Measurements from ENCODE around the gene ZNF236.
"Not testable (repeated sequence)": the region's sequence is repeated elsewhere in the genome, so short reads cannot be mapped to it uniquely, and the experiment has no call there.

ZNF236 gene

DNA sequence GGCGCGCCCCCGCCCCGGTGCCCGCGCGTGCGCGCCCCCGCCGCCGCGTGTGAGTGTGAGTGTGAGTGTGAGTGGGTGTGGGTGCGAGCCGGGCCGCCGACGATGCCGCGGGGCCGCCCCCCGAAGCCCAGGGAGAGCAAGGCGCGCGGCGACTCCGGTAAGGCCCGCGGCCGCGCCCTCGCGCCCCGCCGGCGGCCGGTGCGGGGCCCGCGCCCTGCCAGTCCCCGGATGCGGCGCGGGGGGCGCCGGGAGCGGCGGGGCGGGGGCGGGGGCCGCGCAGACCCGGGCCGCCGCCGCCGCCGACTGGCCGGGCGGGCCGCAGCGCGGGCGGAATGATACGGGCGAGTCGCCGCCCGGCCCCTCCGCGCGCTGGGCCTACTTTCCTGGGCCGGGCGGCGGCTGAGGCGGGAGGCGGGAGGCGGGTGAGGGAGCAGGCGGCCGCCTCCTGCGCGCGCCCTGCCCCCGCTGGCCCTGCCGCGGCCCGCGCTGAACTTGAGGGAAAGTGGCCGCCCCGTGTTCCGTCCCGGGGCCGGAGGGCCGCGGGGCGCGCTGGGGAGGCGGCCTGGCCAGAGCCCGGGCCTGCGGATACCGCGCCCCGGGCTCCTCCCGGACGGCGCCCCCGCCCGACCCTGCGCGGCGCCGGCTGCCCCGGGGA is at the start of gene ZNF236:
Gene ZNF236, plus strand, starts transcription at position 52 of the 655 bp plus-strand sequence. Its CDS starts 51 bp downstream, at position 103.
- DNase-seq (ENCODE audit: low read depth) = peak; percentile 27

DNA sequence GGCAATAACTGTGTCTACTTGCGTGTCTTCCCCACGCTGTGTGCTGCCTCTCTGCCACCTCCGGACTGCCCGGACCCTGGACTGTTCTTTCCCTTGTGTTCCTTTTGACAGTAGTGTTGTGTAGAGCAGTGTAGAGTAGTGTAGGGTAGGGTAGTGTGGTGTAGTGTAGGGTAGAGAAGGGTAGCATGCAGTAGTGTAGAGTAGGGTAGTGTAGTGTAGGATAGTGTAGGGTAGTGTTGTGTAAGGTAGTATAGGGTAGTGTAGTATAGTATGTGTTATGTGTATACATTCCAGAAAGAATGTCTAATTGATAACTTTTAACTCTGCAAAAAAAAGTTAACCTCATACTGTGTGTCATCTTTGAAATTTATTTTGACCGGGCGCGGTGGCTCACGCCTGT is 49.7 kb upstream of the ZNF236 start:
- no peak for DNase-seq (ENCODE audit: low read depth)

- not testable (repeated sequence) for DNase-seq (ENCODE audit: low read depth)
These were observed 45.3 kb upstream of the ZNF236 start for GRCh38 chr18:76777036-76777435.

DNA sequence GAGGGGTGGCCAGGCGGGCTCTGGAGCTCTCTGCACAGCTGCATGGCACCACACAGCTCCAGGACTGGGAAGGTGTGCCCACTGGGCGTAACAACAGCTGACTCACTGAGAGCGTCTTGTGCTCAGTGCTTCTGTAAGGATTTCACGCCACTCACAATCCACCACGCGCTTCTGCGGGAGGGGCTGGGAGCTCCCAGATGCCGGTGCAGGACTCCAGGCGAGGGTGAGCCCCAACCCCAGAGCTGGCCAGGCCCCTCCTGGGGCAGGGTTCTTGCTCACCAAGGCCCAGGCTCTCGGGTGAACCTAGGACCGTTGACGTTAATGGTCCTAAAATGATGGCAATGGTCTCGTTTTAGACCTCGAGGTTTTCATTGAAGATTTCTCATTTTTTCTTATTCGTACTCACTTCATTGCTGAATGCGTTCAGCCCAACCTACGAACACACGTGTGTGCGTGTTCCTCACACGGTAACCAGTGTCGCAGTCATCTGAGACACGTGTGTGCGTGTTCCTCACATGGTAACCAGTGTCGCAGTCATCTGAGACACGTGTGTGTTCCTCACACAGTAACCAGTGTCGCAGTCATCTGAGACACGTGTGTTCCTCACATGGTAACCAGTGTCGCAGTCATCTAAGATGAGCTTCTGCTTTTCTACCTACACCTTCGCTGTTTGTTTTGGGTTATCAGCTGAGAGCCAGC is 38.4 kb upstream of the ZNF236 start:
- no peak for DNase-seq (ENCODE audit: low read depth)

- DNase-seq (ENCODE audit: low read depth) = no peak
These were observed 36.5 kb upstream of the ZNF236 start for GRCh38 chr18:76785872-76786271.

DNA sequence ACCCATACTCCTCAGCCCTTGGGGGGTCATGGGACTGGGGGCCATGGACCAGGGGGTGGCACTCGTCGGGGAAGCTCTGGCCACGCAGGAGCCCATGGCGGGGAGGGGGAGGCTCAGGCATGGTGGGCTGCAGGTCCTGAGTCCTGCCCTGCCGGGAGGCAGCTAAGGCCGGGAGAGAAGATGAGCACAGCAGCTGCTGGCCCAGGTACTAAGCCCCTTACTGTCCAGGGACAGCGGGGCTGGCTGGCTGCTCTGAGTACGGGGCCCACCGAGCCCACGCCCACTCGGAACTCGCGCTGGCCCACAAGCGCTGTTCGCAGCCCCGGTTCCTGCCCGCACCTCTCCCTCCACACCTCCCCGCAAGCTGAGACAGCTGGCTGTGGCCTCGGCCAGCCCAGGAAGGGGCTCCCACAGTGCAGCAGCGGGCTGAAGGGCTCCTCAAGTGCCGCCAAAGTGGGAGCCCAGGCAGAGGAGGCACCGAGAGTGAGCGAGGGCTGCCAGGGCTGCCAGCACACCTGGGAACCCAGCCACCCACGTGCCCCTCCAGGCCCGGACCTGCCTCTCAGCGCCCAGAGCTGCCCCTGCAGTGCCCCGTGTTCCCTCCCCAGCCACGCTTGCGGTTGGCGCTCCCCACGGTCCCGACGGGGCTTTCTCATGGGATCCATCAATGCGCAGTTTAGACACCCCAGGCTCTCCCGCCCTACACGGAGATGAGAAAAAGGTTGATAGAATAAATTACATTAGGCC is 33.6 kb upstream of the ZNF236 start:
- DNase-seq (ENCODE audit: low read depth) = no peak

GRCh38 chr18:76791106-76791505 is 31.3 kb upstream of the ZNF236 start:
- no peak for DNase-seq (ENCODE audit: low read depth)

DNA sequence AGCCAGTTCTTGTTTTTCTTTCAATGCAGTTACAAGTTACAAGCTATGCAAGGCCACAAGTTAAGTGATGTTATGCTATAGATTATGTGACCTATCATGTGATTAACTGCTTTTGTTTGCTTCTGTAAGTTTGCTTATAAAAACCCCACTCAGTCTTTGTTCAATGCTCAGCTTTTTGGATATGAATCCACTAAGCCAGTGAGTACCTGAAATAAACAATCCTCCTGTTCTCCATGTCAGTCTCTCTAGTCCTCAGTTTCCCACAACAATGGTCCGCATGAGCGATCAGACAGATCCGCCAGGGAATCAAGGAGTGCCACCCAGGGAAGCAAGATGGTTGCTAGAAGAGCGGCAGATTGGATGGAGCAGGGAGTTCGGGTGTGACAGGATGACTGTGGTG is 30.7 kb upstream of the ZNF236 start:
- no peak for DNase-seq (ENCODE audit: low read depth)

DNA sequence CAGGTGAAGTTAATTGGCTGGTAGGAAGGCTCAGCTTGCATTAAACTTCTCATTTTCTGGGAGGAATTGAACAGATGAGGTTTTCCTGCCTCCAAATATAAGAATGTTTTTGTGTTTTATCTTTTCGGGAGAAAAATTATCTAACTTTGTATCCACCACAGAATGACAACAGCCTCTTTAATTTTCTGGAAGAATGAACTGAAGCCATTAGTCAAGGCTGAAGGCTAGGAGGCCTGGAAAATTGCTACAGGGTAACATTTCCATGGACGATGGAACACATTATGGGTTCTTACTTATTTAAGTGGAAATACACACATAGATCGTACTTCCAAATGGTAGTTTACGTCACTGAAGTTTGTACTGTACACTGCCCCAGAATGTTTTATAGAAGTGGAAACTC is 28.0 kb upstream of the ZNF236 start:
- no peak for DNase-seq (ENCODE audit: low read depth)

- DNase-seq (ENCODE audit: low read depth) = peak; percentile 15
These were observed 20.5 kb upstream of the ZNF236 start for GRCh38 chr18:76801567-76802505.

GRCh38 chr18:76803413-76803812 is 18.9 kb upstream of the ZNF236 start:
- no peak for DNase-seq (ENCODE audit: low read depth)

GRCh38 chr18:76803814-76804213 is 18.5 kb upstream of the ZNF236 start:
- peak; percentile 69 for DNase-seq (ENCODE audit: low read depth)

DNA sequence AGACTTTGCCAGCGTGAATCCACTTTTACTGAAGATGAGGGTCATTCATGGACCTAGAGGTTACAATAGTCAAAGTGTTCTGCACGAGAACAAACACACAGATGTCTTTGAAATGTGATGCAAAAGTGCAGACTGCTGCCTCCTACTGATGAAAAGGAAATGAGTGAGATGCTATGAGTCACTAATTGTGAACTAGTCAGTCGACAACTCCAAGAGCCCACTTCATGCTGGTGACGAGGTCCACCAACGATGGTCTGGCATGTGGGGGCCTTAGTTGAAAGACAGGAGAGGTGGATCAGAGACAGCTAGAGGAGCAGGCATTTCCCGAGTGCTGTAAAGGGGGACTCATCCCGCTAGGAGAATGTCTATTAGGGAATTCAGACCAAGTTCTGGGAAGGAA is 17.1 kb upstream of the ZNF236 start:
- no peak for DNase-seq (ENCODE audit: low read depth)

DNA sequence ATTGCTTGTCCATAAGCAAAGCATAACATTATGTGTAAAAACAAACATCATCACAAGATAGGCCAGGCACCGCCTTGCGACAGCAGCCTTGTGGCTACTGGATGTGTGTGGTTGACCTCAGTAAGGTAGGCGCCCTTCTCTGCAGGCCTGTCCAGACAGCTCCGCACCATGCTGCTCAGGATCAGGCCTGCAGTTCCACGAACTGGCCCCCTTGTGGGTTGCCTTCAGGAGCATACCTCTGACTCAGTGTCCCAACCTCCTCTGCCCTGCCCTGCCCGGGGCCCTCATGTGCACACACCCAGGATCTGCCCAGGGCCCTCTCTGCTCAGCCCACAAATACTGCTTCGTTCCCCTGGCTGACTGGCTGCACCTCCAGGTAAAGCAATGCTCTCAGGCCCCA is 16.1 kb upstream of the ZNF236 start:
- no peak for DNase-seq (ENCODE audit: low read depth)

GRCh38 chr18:76808561-76808960 is 13.8 kb upstream of the ZNF236 start:
- no peak for DNase-seq (ENCODE audit: low read depth)

GRCh38 chr18:76811530-76811929 is 10.8 kb upstream of the ZNF236 start:
- DNase-seq (ENCODE audit: low read depth) = not testable (repeated sequence)

DNA sequence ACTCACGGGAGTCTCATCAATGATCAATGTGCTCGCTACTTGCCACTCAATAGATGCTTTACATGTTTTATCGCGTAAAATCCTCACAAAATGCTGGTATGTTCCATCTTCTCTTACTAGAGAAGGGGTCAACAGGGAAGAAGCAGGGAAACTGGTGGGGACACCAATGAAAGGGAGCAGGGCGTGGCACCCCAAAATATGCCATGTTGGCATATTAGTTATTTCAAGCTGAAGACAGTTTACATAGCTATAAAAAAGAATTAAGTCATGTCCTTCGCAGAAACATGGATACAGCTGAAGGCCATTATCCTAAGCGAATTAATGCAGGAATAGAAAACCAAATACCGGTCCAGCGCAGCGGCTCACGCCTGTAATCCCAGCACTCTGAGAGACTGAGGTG is 8.1 kb upstream of the ZNF236 start:
- no peak for DNase-seq (ENCODE audit: low read depth)

GRCh38 chr18:76816127-76816526 is 6.2 kb upstream of the ZNF236 start:
- DNase-seq (ENCODE audit: low read depth) = no peak

DNA sequence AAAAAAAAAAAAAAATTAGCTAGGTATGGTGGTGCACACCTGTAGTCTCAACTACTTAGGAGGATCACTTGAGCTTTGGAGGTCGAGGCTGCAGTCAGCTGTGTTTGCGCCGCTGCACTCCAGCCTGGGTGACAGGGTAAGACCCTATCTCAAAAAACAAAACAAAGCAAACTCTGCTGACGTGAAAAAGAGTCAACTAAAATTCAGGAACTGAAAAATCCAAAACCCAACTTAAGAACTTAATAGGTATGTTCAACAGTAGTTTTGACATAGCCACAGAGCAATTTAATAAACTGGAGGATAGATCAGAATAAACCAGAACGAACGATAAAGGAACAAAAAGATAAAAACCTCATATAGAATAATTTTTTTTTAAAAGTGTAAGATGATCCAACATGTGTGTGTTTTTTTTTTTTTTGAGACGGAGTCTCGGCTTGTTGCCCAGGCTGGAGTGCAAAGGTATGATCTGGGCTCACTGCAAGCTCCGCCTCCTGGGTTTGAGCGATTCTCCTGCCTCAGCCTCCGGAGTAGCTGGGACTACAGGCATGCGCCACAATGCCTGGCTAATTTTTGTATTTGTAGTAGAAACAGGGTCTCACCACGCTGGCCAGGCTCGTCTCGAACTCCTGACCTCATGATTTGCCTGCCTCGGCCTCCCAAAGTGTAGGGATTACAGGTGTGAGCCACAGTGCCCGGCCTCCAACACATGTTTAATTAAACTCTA is 4.3 kb upstream of the ZNF236 start:
- no peak for DNase-seq (ENCODE audit: low read depth)

- no peak for DNase-seq (ENCODE audit: low read depth)
These were observed 2.8 kb upstream of the ZNF236 start for GRCh38 chr18:76819411-76820136.

Measured in stimulated activated CD8-positive, alpha-beta memory T cell treated with anti-CD3 and anti-CD28 coated beads, Interleukin-15, amount 100 ng/mL, for 1 hour (primary cell).